Adipocyte (in vitro differentiated cells): ENCODE measurements around the gene MFAP4.

Experiments used
- DNase-seq: peaks from one replicate; pipeline ENCODE4 v3.0.0-alpha.2; 2015; ENCODE audit warnings: low read depth
- H3K27me3 ChIP-seq: replicated peaks from 2 replicates; pipeline ENCODE4 v1.7.0; 2013; ENCODE audit warnings: mild to moderate bottlenecking, low read length, moderate library complexity; ENCODE audit not compliant: control insufficient read depth, insufficient read depth
- H3K36me3 ChIP-seq: 2 replicates; pipeline ENCODE4 v1.7.0; 2013; ENCODE audit warnings: low read length, mild to moderate bottlenecking, moderate library complexity; ENCODE audit not compliant: control insufficient read depth, insufficient read depth, severe bottlenecking
- H3K4me1 ChIP-seq: 2 replicates; pipeline ENCODE4 v1.7.0; 2013; ENCODE audit warnings: mild to moderate bottlenecking, low read length, moderate library complexity; ENCODE audit not compliant: control insufficient read depth, insufficient read depth
- H3K4me3 ChIP-seq: 2 replicates; pipeline ENCODE4 v1.7.0; 2013; ENCODE audit warnings: mild to moderate bottlenecking, low read length, moderate library complexity
- H3K9ac ChIP-seq: 2 replicates; pipeline ENCODE4 v1.7.0; 2013; ENCODE audit warnings: mild to moderate bottlenecking, low read length, moderate library complexity
- H3K9me3 ChIP-seq: 2 replicates; pipeline ENCODE4 v1.7.0; 2013; ENCODE audit warnings: mild to moderate bottlenecking, low read length, moderate library complexity; ENCODE audit not compliant: control insufficient read depth

The MFAP4 gene

GRCh38 chr17:19344311-19345066 is 42.5 kb downstream of the MFAP4 start:
- Histone ChIP-seq H3K9ac (peak overlapping the region; percentile 19), H3K36me3 (no peaks in the 10 kb centered on the region), H3K4me3 (no peak overlapping the region), H3K4me1 (peaks cover 55% of the 10 kb centered on the region), H3K9me3 (no peaks in the 10 kb centered on the region), H3K27me3 (no peaks in the 10 kb centered on the region)
- no peak for DNase-seq

DNA sequence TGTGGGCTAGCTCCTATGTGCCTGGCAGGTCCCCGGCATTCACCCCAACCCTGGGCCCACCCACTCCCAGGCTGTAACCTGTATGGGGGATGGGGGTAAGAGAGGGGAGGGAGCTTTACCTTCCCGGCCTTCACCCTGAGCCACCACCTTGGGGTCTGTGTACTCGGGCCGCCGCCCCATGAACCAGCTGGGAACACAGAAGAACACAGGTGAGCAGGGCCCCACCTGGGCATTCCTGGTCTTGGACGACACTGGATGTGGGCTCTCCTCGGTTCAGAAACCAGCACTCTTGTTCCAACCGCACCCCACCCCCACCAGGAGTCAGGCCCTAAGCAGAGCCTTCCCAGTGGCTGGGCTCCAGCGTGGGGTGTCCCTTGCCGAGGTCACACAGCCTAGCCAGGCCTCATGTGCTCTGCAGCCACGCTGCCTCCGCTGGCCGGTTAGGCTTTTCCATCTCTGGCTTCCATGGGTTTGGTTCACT is 43.3 kb downstream of the MFAP4 start:
- Histone ChIP-seq H3K27me3 (no peaks in the 10 kb centered on the region), H3K9ac (peak overlapping the region; percentile 19), H3K9me3 (no peaks in the 10 kb centered on the region), H3K36me3 (no peaks in the 10 kb centered on the region), H3K4me1 (peaks cover 63% of the 10 kb centered on the region), H3K4me3 (no peak overlapping the region)
- DNase-seq = no peak

DNA sequence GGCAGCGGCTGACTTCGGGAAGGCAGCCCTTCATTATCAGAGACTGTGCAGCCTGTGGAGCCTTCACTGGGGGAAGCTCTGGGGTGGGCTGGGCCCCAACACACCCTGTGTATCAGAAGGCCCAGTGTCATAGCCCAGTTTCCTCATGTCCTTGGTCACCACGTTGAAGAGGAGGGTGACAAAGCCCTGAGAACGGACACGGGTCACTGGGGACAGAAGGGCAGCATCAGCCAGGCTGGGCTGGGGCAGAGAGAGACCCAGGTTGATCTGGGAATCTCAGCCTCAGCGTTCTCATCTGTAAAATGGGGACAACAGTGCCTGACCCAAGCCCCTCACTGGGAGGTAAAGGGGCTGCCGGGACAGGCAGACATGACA is 43.7 kb downstream of the MFAP4 start:
- H3K9me3 ChIP-seq = no peaks in the 10 kb centered on the region
- H3K4me1 ChIP-seq = peaks cover 67% of the 10 kb centered on the region
- H3K4me3 ChIP-seq = no peak overlapping the region
- no peak for DNase-seq
- H3K9ac ChIP-seq = no peak overlapping the region
- H3K36me3 ChIP-seq = no peaks in the 10 kb centered on the region
- H3K27me3 ChIP-seq = no peaks in the 10 kb centered on the region

DNA sequence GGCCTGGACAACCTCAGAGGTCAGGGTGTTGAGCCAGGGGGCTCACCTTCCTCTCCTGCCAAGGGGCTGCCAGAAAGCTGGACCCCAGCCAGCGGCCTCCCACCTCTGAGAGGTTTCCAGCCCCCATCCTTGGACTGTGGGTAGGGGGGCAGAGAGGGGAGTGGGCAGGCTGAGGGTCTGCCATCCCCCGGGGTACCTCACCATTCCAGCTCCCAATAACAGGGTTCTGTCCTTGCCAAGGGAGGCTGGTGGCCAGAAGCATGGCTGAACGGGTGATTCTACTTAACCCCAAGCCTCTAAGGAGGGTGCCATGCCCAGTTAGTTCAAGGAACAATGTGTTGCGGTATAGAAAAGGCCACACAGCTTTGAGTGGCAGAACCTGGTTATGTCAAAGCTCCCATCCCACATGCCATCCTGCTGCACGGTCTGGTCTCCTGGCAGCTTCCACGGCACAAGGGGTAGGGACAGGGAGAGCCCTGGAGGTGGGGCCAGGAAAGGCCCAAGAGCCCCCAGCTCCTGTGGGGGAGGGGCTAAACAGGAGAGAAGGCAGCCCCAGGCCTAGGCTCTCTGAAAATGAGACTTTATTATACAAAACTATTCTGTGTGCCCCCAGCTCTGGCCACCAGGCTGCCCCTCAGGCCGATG is 44.3 kb downstream of the MFAP4 start:
- no peak overlapping the region for H3K4me3 ChIP-seq
- H3K9me3 ChIP-seq = no peaks in the 10 kb centered on the region
- no peak overlapping the region for H3K9ac ChIP-seq
- DNase-seq = no peak
- H3K4me1 ChIP-seq = peaks cover 69% of the 10 kb centered on the region
- no peaks in the 10 kb centered on the region for H3K36me3 ChIP-seq
- no peaks in the 10 kb centered on the region for H3K27me3 ChIP-seq

DNA sequence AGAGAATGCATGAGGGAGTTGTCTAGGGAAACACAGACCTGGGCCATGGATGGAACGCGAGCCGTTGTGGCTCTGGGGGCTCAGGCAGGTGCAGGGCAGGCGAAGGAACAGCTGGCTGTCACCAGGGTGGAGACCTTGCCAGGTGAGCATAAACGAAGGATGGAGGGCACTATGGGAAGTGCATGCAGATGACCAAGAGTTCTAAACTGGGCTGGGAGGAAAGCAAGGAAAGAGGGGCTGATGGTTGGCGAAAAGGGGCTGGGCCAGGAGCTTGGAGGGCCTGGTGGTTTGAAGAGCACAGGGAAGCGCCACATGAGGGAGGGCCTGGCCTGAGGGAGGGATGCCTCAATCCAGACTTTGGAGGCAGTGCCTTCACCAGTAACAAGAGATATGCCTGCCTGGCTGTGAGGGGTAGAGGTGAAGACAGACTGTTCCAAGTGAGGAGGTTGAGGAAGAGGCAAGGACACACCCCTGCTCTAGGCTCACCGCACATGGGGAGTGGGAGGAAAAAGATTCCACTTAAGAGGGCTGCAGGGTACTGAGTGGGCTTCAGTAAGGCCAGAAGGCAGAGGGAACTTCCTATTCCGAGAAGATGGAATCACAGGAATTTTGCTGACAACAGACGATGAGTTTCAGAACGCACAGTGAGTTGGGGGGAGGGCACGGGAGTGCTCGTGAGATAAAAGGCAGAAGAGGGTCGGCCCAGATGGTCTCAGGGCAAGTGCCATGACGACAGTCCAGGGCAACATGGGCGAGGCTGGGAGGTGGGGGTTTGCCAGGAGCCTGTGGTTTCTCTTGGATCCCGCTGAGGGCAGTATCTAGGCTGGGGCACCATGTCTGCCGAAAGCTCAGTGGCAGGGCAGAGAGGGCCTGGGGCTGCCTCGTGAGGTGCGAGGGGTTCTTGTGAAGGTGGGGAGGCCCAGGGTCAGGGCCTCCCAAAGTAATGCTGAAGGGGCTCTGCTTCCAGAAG is 45.1 kb downstream of the MFAP4 start:
- Histone ChIP-seq H3K4me1 (peaks cover 68% of the 10 kb centered on the region), H3K9ac (no peak overlapping the region), H3K9me3 (no peaks in the 10 kb centered on the region), H3K36me3 (no peaks in the 10 kb centered on the region), H3K27me3 (no peaks in the 10 kb centered on the region), H3K4me3 (no peak overlapping the region)
- no peak for DNase-seq

DNA sequence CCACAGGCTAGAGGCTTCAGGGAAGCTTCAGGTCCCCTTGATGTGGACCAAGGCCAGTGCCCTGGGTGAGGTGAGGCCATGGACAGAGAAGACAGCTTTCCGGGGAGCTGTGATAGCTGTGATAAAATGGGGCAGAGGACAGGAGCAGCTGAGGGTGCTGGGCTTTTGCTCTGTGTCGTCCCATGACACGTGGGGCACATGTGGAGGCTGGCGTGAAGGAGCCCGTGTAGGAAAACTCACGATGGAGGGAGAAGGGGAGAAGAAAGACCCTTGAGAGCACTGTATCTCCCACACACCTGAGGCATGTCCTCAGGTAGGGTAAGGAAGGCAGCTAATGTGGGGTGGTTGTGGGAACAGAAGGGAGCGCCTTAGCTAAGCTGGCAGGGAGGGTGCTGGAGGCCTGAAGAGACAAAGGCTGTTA is 45.8 kb downstream of the MFAP4 start:
- Histone ChIP-seq H3K36me3 (peaks cover 5% of the 10 kb centered on the region), H3K27me3 (no peaks in the 10 kb centered on the region), H3K9ac (no peak overlapping the region), H3K4me1 (peaks cover 66% of the 10 kb centered on the region), H3K9me3 (no peaks in the 10 kb centered on the region), H3K4me3 (no peak overlapping the region)
- no peak for DNase-seq

DNA sequence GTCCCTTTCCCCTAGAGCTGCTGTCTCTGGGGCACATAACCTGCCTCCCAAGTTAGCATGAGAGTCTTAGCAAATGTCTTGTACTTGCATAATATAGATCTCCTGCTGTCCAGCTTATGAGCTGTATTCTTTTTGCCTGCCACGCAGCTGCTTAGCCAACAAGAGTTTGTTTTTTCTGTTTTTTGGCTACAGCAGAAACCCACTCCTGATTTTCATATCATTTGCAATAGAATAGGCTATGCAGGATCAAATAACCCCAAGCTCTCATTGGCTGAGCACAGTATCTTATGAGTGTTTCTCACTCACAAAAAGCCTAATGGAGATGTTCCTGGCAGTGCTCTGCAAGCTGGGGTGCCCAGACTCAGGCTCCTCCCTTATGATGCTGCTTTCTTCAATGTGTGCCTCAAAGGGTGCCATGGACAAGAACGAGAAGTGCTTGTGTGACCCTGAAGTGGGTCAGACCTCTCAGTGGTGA is 47.6 kb downstream of the MFAP4 start:
- H3K9me3 ChIP-seq = no peaks in the 10 kb centered on the region
- no peaks in the 10 kb centered on the region for H3K27me3 ChIP-seq
- peak; percentile 31 for DNase-seq
- H3K9ac ChIP-seq = peak overlapping the region; percentile 30
- H3K4me1 ChIP-seq = peaks cover 54% of the 10 kb centered on the region
- no peak overlapping the region for H3K4me3 ChIP-seq
- peaks cover 9% of the 10 kb centered on the region for H3K36me3 ChIP-seq

GRCh38 chr17:19338031-19338990 is 48.7 kb downstream of the MFAP4 start:
- peak; percentile 13 for DNase-seq
- Histone ChIP-seq H3K4me3 (peak overlapping the region; percentile 10), H3K9me3 (no peaks in the 10 kb centered on the region), H3K9ac (peak overlapping the region; percentile 53), H3K36me3 (peaks cover 19% of the 10 kb centered on the region), H3K4me1 (peaks cover 50% of the 10 kb centered on the region), H3K27me3 (no peaks in the 10 kb centered on the region)

DNA sequence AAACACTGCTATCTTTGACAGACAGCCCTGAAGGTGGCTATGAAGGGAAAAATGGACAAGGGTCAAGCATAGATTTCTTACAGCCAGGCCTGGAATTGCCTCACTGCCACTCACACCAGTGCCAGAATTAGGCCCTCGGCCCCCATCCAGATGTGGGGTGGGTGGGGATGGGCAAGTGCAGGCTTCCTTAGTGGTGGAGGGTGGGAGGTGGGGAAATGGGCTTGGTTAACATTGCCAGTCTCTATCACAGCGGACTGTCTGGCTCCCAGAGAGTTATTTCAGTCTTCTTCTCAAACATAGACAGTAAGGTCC is 49.3 kb downstream of the MFAP4 start:
- H3K9me3 ChIP-seq = no peaks in the 10 kb centered on the region
- H3K4me3 ChIP-seq = no peak overlapping the region
- no peaks in the 10 kb centered on the region for H3K27me3 ChIP-seq
- peak overlapping the region; percentile 53 for H3K9ac ChIP-seq
- H3K4me1 ChIP-seq = peaks cover 47% of the 10 kb centered on the region
- DNase-seq = no peak
- H3K36me3 ChIP-seq = peaks cover 19% of the 10 kb centered on the region

DNA sequence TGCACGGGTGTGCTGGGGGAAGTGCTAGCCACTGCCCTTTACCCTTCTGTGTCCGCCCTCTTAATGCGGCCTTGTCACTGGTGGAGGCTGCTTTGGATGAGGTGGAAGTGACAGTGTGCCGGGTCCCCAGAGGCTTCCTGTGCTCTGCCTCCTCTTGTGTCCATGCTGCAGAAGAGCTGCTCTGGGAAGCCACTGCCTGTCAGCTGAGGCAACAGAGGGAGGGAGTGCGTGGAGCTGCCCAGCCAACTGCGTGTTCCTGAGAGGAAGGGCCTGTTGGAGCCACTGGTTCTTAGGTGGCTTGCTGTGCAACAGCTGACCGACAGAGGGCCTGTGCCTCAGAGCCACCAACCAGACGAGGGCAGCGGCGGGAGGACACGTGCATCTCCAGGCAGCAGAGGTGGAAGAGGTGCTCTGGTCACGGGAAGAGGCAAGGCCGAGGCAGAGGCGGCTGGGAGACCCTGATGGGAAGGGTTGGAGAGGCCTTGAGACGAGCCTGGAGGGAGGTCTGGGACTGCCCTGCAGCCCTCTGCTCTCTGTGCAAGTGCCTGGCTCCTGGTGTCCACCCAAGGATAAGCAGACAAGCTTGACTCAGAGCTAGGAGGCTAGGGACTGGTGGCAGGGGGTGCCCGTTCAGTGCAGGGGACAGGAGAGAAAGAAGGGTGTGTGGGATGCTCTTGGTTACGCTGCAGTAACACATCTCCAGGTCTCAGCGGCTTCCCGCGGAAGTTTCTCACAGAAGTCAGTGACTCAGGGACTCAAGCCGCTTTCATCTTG is 49.9 kb downstream of the MFAP4 start:
- no peak for DNase-seq
- Histone ChIP-seq H3K9ac (peak overlapping the region; percentile 38), H3K27me3 (no peaks in the 10 kb centered on the region), H3K4me1 (peaks cover 43% of the 10 kb centered on the region), H3K36me3 (peaks cover 19% of the 10 kb centered on the region), H3K9me3 (no peaks in the 10 kb centered on the region), H3K4me3 (no peak overlapping the region)
